CD14-positive monocyte (primary cell): ENCODE data around the gene TTC33. TPM values are rescaled to one million over a fixed set of nuclear protein-coding genes. Genes with fewer than 3 reads are reported as not detected.

Experiments
- DNase-seq, 3 donors: peaks; one replicate each; pipeline ENCODE4 v3.0.0-alpha.2; 2011 to 2022
- H2AFZ ChIP-seq: 2 replicates; pipeline ENCODE4 v1.6.0; 2012; ENCODE audit warnings: mild to moderate bottlenecking, low read depth, low read length, inconsistent platforms; ENCODE audit not compliant: insufficient read depth, poor library complexity, severe bottlenecking
- H3K27ac ChIP-seq, 2 donors: 1 replicate in 1 of 2; 2 replicates in 1 of 2; pipeline ENCODE4 v1.5.1; 2012 to 2013; ENCODE audit warnings: low read length in 2 of 2, control low read depth in 1 of 2, inconsistent platforms in 1 of 2, low read depth in 1 of 2, mild to moderate bottlenecking in 1 of 2
- H3K27me3 ChIP-seq, 2 donors: one replicate each; pipeline versions ENCODE4 v1.6.0 to v1.6.1; 2011 to 2013; ENCODE audit warnings: low read length in 2 of 2; ENCODE audit not compliant: control insufficient read depth in 2 of 2, insufficient read depth in 2 of 2
- H3K36me3 ChIP-seq, 2 donors: replicated peaks in 1 of 2; 1 replicate in 1 of 2; 2 replicates in 1 of 2; pipeline versions ENCODE4 v1.5.1 to v1.6.1; 2012 to 2013; ENCODE audit warnings: low read length in 2 of 2, control low read depth in 1 of 2, inconsistent platforms in 1 of 2, mild to moderate bottlenecking in 1 of 2; ENCODE audit not compliant: insufficient read depth in 2 of 2, control insufficient read depth in 1 of 2
- H3K4me1 ChIP-seq, 2 donors: 1 replicate in 1 of 2; 2 replicates in 1 of 2; pipeline versions ENCODE4 v1.5.1 to v1.6.1; 2012 to 2013; ENCODE audit warnings: low read length in 2 of 2, control low read depth in 1 of 2, inconsistent platforms in 1 of 2, mild to moderate bottlenecking in 1 of 2, moderate library complexity in 1 of 2; ENCODE audit not compliant: insufficient read depth in 2 of 2, control insufficient read depth in 1 of 2
- H3K4me2 ChIP-seq: replicated peaks from 2 replicates; pipeline ENCODE3; 2012; ENCODE audit warnings: low read length, moderate library complexity, mild to moderate bottlenecking; ENCODE audit not compliant: poor library complexity, severe bottlenecking; ENCODE audit errors: extremely low read depth
- H3K4me3 ChIP-seq, 3 experiments: fragments of 200-600 bp in 1 of 3; sonication (generic) in 1 of 3; replicated peaks in 1 of 3; 1 replicate in 2 of 3; 2 replicates in 1 of 3; pipeline ENCODE4 v1.5.1; 2011 to 2013; ENCODE audit warnings: low read length in 3 of 3, mild to moderate bottlenecking in 3 of 3, control low read depth in 2 of 3, low read depth in 2 of 3, inconsistent platforms in 1 of 3, moderate library complexity in 1 of 3
- H3K79me2 ChIP-seq: 2 replicates; pipeline ENCODE4 v1.6.0; 2012; ENCODE audit warnings: mild to moderate bottlenecking, control low read depth, inconsistent platforms, low read length, moderate library complexity; ENCODE audit not compliant: insufficient read depth
- H3K9ac ChIP-seq: 2 replicates; pipeline ENCODE4 v1.6.0; 2017; ENCODE audit warnings: low read length, mild to moderate bottlenecking; ENCODE audit not compliant: insufficient read depth, poor library complexity, severe bottlenecking
- H3K9me3 ChIP-seq, 2 donors: replicated peaks in 1 of 2; 1 replicate in 1 of 2; 2 replicates in 1 of 2; pipeline versions ENCODE4 v1.5.1 to v1.6.1; 2012 to 2013; ENCODE audit warnings: low read length in 2 of 2, control low read depth in 1 of 2; ENCODE audit not compliant: control insufficient read depth in 1 of 2, insufficient read depth in 1 of 2
- H4K20me1 ChIP-seq: 2 replicates; pipeline ENCODE4 v1.6.0; 2012; ENCODE audit warnings: mild to moderate bottlenecking, low read length, control low read depth, moderate library complexity; ENCODE audit not compliant: insufficient read depth
- H3K27ac Mint-ChIP-seq, 7 donors: one replicate each; pipeline ENCODE4 v1.8.0; 2020; ENCODE audit warnings: mild to moderate bottlenecking in 7 of 7, mixed read lengths in 7 of 7, moderate library complexity in 6 of 7, inconsistent platforms in 2 of 7
- H3K27me3 Mint-ChIP-seq, 3 donors: one replicate each; pipeline ENCODE4 v1.8.0; 2021 to 2022; ENCODE audit warnings: low read depth in 3 of 3, mild to moderate bottlenecking in 3 of 3, mixed read lengths in 3 of 3, moderate library complexity in 3 of 3, inconsistent platforms in 1 of 3
- H3K36me3 Mint-ChIP-seq, 2 donors: one replicate each; pipeline ENCODE4 v1.8.0; 2020; ENCODE audit warnings: mixed read lengths in 2 of 2, inconsistent platforms in 1 of 2, mild to moderate bottlenecking in 1 of 2
- H3K4me1 Mint-ChIP-seq: one replicate; pipeline ENCODE4 v1.8.0; 2020; ENCODE audit warnings: mild to moderate bottlenecking, mixed read lengths
- H3K4me3 Mint-ChIP-seq, 2 donors: one replicate each; pipeline ENCODE4 v1.8.0; 2020; ENCODE audit warnings: mild to moderate bottlenecking in 2 of 2, mixed read lengths in 2 of 2, moderate library complexity in 1 of 2
- H3K9me3 Mint-ChIP-seq, 7 donors: one replicate each; pipeline ENCODE4 v1.8.0; 2020 to 2022; ENCODE audit warnings: mixed read lengths in 7 of 7, mild to moderate bottlenecking in 6 of 7, moderate library complexity in 6 of 7, inconsistent platforms in 2 of 7
- WGBS: methylation state at CpG from one replicate; pipeline ENCODE4 v1.1.5; 2013; ENCODE audit warnings: missing lambda C conversion rate; ENCODE audit not compliant: insufficient coverage; 5-methylcytosine and 5-hydroxymethylcytosine counted together
- intact Hi-C, 2 donors: fragments of 100-400 bp; cut with micrococcal nuclease; formaldehyde crosslinking; loops; one replicate each; pipeline versions ENCODE4 v1.15.0 to v1.15.1; 2023
- polyA plus RNA-seq, 3 donors: library from polyadenylated mRNA; depleted of rRNA in 1 of 3; unstranded in 2 of 3; stranded (reverse) in 1 of 3; fragments of 300-500 nt in 2 of 3; fragments of >200 nt in 1 of 3; fragmentation: Illumina TruSeq in 2 of 3; gene quantifications; 1 replicate in 2 of 3; 2 replicates in 1 of 3; pipeline ENCODE4 v1.2.3, GENCODE V29; 2012 to 2021
- TF ChIP-seq, protein P1 (sequence below): fragments of 200-600 bp; IDR thresholded peaks from one replicate; pipeline ENCODE4 v1.8.0; 2022; ENCODE audit warnings: antibody characterized with exemption, mild to moderate bottlenecking

The TTC33 gene
- polyA plus RNA-seq, 3 donors: 1.5 to 11.7 (median 9.4) TPM

GRCh38 chr5:40483316-40483715 lies 272.4 kb downstream of the TTC33 start:
- H3K9me3 Mint-ChIP-seq: no peaks in the 10 kb centered on the region
- intact Hi-C loops: no loop called here
- Histone ChIP-seq H3K36me3 (no peaks in the 10 kb centered on the region), H3K9me3 (no peaks in the 10 kb centered on the region), H4K20me1 (no peaks in the 10 kb centered on the region), H3K27me3 (no peaks in the 10 kb centered on the region), H3K79me2 (no peaks in the 10 kb centered on the region), H3K4me1 (peaks cover 40 to 52% of the 10 kb centered on the region in 2 donors), H3K9ac (no peak overlapping the region), H3K4me2 (no peak overlapping the region), H3K4me3 (no peak overlapping the region), H3K27ac (no peak overlapping the region), H2AFZ (no peak overlapping the region)
- H3K36me3 Mint-ChIP-seq: no peaks in the 10 kb centered on the region
- TF ChIP-seq, protein P1, sequence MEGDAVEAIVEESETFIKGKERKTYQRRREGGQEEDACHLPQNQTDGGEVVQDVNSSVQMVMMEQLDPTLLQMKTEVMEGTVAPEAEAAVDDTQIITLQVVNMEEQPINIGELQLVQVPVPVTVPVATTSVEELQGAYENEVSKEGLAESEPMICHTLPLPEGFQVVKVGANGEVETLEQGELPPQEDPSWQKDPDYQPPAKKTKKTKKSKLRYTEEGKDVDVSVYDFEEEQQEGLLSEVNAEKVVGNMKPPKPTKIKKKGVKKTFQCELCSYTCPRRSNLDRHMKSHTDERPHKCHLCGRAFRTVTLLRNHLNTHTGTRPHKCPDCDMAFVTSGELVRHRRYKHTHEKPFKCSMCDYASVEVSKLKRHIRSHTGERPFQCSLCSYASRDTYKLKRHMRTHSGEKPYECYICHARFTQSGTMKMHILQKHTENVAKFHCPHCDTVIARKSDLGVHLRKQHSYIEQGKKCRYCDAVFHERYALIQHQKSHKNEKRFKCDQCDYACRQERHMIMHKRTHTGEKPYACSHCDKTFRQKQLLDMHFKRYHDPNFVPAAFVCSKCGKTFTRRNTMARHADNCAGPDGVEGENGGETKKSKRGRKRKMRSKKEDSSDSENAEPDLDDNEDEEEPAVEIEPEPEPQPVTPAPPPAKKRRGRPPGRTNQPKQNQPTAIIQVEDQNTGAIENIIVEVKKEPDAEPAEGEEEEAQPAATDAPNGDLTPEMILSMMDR: no peak
- H3K27ac Mint-ChIP-seq: no peak overlapping the region
- no peak for DNase-seq
- H3K4me1 Mint-ChIP-seq: peaks cover 51% of the 10 kb centered on the region
- peaks cover 0 to 2% (median 0%) of the 10 kb centered on the region in 3 donors for H3K27me3 Mint-ChIP-seq
- H3K4me3 Mint-ChIP-seq: no peak overlapping the region

DNA sequence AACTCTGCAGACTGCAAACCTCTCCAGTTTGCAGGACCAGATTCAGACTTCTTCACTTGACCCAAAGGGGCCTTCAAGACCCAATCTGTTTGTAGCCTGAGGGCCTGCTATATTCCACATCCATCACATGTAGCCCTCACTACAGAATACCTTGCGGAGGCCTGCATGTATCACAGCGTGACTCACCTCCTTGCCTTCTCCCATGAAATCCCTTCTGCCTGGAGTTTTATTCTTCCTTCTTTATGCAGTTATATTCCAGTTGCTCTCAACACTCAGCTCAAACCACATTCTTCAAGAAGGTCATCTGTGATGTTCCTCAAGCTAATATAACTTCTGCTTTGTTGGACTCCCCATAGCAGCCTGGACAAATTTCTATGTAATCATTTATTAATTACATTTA lies 274.5 kb downstream of the TTC33 start:
- peaks cover 20 to 32% of the 10 kb centered on the region in 2 donors for H3K4me1 ChIP-seq
- no peaks in the 10 kb centered on the region for H3K36me3 ChIP-seq
- H3K4me3 ChIP-seq: no peak overlapping the region
- H3K9me3 ChIP-seq: no peaks in the 10 kb centered on the region
- WGBS: 90% methylated on average over 2 of the region's 2 CpGs
- no peak for DNase-seq
- H2AFZ ChIP-seq: no peak overlapping the region
- H3K4me3 Mint-ChIP-seq: no peak overlapping the region
- no peak overlapping the region for H3K27ac ChIP-seq
- no peak overlapping the region for H3K27ac Mint-ChIP-seq
- H3K36me3 Mint-ChIP-seq: no peaks in the 10 kb centered on the region
- peaks cover 0 to 3% (median 0%) of the 10 kb centered on the region in 7 donors for H3K9me3 Mint-ChIP-seq
- peaks cover 0 to 2% (median 0%) of the 10 kb centered on the region in 3 donors for H3K27me3 Mint-ChIP-seq
- H3K27me3 ChIP-seq: no peaks in the 10 kb centered on the region
- H3K4me2 ChIP-seq: no peak overlapping the region
- H3K9ac ChIP-seq: no peak overlapping the region
- no peaks in the 10 kb centered on the region for H4K20me1 ChIP-seq
- TF ChIP-seq, protein P1: no peak
- H3K4me1 Mint-ChIP-seq: peaks cover 30% of the 10 kb centered on the region
- intact Hi-C loops: no loop called here
- H3K79me2 ChIP-seq: no peaks in the 10 kb centered on the region
